GDM1 (cell line): ENCODE data around the gene KRT28.
A peak's percentile ranks its signal among the peaks of the same experiment; 100 is the strongest.
"Not testable (repeated sequence)": the region's sequence is repeated elsewhere in the genome, so short reads cannot be mapped to it uniquely, and the experiment has no call there.

Experiments used
- DNase-seq: peaks from one replicate; lab custom pipeline; 2025; lab: John Stamatoyannopoulos, UW

Gene KRT28

DNA sequence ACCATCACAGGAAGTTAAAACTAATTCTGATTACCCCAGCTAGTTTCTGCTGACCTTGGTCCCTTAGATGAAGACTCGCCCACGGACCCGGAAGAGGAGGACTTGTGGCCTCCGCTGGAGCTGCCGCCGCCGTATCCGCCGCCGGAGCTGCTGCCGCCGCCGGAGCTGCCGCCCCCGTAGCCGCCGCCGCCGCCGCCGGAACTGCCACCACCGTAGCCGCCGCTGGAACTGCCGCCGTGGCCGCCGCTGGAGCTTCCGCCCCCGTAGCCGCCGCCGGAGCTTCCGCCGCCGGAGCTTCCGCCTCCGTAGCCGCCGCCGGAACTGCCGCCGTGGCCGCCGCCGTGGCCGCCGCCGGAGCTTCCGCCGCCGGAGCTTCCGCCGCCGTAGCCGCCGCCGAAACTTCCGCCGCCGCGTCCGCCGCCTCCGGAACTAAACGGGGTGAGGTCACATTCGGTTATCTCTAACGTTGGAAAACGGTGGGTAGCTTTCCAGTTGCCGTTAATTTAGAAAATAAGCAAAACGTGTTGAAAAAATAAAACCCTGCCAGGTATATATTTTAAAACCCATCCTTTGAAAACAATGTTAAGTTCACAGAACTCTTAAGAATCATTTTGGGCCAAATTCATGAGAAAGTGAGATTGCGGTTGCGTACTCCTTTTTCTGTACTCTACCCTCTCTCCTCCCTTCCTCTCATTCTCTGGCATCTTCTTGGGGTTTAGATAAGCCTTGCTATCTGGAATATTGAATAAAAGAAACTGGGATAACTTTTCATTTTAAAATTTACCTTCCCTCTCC is 19.2 kb upstream of the KRT28 start:
- peak; percentile 80 for DNase-seq

DNA sequence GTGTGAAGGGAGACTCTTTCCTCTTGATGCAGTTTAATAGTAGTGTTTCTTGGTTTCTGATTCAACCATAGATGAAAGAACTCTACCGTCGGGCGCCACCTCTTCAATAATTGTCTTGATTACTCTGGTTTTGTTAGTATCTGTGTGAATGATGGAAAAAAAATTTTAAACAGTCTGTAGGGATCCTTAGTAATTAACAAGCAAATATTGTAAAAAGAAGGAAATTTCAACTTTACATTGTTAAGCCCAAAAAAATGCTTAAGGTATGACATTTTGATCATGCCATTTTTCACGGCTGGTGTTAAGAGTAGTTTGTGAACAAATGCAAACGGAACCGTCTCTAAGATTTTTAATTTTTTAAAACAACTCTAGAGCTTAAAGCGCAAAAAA is 18.6 kb upstream of the KRT28 start:
- no peak for DNase-seq

DNA sequence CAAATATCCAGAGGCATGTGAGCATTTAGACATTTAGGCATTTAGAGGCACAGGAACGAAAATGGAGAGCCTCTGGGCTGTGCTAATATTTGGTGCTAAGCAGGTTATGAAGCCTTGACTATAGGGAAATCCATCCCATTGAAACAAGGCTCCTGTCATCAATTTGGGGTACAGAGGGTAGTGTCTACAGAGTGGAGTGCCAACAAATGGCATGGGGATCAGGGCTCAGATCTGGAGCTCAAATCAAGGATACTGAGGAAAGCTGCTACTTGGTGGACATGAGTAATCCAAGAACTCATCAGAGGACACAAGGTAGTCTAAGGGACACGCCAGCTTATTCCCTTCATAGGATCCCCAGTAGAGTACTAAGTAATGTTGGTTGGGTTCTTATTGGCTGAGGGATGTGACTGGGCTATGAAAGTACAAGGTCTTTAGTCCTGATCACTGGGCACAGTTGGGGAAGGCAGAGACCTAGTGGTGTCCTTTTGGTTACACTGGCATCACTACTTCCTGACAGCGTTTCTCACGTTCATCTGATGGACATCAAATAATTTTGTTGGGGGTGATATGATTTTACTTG is 17.4 kb upstream of the KRT28 start:
- no peak for DNase-seq

DNA sequence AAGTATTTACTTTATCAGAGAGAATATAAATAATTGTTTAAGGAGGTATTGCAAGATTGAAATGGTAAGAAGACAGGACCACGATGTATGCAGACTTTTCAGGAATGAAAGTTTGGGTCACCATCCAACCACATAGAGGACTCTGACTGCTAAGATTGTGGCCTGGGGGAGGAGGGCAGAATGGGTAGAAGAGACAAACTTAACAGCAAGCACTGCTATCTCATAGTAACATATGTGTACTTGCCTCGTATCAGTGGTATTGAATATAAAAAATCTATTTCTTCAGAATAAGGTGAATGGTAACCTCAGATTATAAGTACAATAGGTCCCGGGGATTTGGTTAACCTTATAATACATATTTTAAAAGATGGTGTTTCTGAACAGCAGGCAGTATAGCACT is 16.8 kb upstream of the KRT28 start:
- no peak for DNase-seq

DNA sequence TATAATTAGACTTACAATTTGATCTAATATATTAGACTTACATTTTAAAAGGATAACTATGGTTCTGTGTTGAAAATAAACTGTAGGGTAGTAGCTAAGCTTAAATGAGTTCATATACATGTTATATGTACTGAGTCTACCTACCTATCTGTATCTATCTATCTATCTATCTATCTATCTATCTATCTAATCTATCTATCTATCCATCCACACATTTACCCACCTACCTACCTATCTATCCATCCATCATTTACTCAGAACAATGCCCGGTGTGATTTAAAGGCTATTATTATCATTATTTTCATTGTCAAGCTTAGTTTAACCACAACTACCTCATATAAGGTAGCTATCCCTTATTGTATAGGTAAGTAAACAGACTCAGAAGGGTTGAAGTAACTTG is 15.6 kb upstream of the KRT28 start:
- DNase-seq, result no peak

DNA sequence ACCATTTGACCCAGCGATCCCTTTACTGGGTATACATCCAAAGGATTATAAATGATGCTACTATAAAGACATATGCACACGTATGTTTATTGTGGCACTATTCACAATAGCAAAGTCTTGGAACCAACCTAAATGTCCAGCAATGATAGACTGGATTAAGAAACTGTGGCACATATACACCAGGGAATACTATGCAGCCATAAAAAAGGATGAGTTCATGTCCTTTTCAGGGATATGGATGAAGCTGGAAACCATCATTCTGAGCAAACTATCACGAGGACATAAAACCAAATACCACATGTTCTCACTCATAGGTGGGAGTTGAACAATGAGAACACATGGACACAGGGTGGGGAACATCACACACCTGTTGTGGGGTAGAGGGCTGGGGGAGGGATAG is 14.9 kb upstream of the KRT28 start:
- DNase-seq, result not testable (repeated sequence)

DNA sequence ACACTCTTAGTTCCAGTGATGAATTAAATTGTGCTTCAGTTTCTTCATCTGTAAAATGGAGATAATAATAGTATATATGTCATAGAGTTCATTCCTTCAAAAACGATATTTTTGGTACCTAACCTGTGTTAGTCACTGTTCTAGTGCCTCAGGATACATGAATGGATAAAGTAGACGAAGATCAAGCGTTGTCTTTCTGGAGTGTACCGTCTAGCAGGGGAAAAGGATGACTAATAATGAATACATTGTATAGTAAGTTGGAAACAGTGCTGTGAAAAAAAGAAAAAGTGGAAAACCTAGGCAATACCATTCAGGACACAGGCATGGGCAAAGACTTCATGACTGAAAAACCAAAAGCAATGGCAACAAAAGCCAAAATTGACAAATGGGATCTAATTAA is 14.0 kb upstream of the KRT28 start:
- DNase-seq, result no peak

DNA sequence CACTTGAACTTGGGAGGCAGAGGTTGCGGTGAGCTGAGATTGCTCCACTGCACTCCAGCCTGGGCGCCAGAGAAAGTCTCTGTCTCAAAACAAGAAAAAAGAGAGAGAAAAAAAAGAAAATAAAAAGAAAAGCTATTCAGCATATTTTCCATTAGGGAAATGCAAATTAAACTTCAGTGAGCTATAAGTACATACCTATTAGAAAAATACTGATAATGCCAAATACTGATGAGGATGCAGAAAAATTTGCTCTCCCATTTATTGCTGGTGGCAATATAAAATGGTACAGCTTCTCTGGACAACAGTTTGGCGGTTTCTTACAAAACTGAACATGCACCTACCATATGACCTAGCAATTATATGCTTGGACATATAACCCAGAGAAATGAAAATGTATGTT is 12.9 kb upstream of the KRT28 start:
- no peak for DNase-seq

DNA sequence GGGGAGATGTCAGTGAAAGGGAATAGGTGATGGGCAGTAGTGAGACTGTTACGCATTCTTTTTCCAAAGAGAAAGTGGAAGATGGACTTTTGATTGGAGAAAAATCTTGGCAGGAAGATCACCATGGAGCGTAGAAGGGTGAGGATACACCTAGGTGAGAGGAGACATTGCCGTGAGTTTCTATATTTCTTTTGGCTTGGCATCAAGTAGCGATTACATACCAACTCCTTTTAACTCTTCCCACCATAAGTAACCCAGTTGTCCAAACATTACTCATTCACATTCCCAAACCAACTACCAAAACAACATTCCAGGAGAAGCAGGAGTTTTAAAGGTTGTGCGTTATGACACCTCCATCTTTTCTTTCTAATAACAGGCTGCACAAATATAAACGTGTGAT is 10.7 kb upstream of the KRT28 start:
- no peak for DNase-seq

DNA sequence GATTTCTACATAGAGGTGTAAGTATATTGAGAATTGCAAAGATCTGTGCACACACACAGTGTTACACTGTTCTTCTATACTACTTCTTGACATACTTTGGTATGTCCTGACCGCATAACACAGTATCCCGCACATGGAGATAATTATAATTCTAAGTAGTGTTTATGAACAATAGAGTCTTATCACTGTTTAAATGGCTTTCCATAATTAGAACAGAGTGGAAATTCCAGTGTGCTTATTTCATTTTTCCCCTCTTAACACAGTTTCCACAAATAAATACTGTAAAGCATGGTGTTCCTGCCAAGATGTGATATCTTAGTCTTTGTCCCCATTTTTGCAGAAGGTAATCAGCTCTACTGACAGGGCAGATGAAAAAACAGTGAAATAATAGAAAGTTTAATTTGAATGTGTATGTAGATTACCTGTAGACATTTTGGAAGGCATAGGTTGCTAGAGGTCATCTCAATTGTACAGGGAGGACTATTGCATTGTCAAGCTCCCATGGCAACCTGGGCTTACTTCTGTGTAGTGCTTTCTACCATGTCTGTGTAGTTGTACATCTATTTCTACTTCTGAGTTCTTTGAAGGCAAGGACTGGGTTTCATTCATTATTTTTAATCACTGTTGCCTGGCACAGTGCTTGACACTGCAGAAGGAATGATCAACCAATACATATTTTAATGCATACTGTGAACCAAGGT is 10.1 kb upstream of the KRT28 start:
- DNase-seq, result no peak

DNA sequence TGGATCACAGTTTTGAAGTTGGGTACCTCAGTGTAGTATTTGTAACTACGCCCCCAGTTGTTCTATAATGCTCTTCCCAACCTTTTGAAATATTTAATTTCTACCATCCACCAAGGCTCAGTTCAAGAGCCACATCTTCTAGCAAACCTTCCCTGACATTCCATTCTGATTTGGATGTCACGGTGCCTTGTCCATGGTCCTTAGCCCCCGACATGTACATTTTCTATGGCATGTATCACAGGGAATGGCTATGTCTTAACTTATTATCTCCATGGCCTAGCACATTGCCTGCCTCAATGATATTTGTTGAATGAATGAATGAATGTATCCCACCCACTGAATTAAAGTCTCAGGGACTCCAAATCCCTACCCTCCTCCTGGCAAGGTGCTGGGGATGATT is 6.4 kb upstream of the KRT28 start:
- DNase-seq, result no peak

DNA sequence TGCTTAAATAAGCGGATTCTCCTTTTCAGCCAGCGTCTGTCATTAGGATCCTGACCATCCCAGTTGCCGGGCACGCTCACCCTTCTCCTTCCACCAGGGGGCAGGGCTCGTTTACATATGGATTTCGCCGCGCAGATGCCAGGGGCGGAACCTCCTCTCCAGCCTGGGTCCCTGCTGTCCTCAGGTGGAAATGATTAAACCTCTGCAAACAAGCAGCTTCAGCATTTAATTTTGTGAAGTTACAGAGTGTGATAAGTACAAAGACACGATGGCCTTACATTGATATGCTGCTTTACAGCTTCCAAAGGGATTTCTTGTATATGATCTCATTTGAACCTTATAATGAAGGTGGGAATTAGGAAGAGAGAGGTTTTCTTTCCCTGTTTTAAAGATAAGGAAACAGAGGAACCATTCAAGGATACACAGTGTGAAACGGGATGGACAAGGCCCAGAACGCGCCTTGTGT is 3.9 kb upstream of the KRT28 start:
- DNase-seq, result peak; percentile 23

DNA sequence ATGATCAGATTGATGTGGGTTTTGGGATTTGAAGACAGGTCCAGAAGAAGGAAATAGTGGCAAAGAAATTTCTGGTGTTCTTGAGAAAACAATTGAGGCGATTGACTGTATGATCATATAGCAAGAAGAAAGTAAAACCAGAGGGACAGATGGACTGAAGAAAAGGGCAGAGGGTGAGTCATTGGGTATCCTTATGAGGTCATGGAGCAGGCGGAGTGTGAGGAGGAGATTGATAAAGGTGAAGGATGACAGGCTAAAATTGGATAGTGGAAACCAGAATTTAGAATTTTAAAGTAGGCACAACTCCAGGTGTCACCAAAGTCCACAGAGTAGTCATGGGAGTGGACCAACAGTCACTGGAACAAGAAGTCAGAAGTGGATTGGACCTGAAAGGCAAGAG is 1.4 kb upstream of the KRT28 start:
- DNase-seq, result no peak

DNA sequence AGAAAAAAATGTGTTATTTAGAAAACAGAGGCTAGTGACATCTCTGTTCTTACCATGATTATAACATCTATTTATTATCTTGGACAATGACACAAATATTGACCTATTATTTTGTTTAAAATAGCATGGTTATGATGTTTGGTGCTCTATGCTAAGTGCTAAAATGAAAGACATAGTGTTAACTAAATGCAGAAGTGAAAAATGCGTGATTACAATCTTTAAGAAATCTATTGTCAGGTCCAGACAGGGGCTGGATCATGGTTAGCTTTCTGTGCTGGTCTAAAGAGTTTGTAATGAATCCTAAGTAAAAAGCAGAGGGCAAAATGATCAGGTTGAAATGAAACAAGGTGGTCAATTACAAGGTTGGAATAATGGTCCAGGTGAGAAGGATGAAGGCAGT is 622 bp upstream of the KRT28 start:
- no peak for DNase-seq

DNA sequence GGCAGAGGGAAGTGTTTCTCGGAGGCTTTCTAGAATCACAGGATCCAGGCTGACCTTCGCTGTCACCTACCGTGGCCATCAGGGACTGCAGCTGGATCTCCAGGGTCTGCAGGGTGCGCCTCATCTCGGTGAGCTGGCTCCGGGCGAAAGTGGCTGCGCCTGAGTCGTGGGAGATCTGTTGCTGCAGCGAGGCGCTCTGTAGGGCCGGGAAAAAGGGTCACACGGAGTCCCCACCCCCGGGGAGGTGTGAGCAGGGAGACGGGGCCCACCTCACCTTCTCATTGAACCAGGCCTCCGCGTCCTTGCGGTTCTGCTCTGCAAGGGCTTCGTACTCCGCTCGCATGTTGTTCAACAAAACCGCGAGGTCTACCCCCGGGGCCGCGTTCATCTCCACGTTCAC is 2.9 kb downstream of the KRT28 start:
- no peak for DNase-seq

DNA sequence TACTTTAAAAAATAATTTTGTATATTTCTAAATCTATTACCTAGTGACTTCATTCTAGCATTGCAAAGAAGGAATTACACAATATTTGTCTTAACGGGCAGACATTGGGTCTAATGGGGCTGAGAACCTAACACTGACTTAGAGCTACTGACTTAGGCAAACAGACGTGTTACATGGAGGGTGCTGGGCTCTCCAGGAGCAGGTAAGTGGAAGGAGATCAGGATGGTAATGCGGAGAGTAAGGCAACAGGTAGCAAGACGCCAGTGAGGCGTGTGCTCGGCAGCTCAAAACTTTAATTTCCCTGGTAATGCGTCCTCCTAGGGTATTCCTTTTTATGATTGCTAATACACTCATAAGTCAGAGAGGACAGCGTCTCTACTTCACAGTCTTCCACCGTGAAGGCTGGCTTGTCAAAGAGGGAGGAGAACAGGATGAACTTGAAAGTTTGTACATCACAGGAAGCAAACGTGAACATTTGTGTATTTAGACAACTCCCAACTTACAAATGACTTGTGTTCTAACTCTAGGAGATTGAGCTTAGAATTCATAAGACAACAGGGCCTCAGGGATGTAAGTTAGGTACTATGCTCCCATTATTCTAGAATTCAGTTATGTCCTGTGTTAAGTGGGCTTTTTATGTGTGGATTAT is 4.6 kb downstream of the KRT28 start:
- no peak for DNase-seq

DNA sequence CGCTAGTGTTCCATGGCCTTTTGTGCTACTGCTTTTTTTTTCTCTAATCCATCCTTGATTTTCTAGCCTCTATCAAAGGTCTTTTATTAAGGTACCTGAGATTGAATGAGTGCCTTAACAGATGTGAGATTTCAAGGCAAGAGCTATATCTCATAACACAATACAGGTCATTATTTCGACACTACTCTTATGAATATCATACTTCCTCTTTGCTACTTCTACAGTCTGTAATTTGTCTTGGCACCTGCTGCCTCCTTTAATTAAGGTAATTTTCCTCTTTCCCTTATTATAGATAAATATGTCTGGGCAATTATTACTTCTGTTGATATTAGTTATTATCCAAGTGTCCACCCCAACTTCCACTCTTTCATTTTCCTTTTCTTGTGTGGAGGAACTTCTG is 5.3 kb downstream of the KRT28 start:
- DNase-seq, result no peak

DNA sequence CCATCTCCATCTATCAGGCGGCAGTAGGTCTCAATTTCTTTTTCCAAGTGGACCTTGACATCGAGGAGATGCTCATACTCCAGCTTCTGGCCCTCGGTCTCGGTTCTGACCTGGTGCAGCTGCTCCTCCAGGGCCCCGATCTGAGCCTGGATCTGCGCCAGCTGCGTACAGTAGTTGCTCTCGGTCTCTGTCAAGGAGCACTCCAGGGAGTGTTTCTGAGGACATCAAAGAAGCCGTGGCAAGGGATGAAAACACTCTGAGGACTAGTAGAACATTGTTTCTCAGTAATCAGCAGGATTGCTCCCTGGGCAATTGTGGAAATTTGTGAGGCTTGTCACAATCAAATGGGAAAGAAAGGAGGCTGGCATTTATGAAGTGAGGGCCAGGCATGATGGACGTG is 5.9 kb downstream of the KRT28 start:
- no peak for DNase-seq

DNA sequence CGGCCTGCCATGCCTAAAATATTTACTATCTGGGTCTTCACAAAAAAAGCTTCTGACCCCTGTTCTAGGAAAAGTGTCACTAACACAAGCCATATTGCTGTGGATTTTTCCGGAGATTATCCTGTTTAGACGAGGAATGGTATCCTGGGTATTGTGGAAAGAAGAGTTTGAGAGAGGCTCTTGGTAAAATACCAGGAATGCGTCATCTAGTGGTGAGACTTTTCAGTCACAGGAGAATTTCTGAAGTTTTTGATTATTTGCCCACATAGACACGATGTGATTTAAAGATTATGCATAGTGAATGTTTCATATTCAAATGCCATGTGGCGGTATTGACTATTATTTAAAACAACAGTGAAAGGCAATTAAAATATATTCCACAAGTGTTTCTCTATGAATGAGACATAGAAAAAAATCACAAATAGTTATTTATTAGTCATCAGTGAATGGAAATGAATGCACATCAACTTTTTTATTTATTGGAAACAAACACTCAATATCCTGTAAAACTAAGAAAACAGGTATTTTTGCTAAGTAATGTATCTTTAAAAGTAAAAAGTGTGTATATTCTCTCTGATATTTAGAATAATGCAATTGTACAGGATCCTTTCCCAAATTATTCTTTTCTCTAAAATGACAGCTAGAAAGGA is 7.8 kb downstream of the KRT28 start:
- no peak for DNase-seq

DNA sequence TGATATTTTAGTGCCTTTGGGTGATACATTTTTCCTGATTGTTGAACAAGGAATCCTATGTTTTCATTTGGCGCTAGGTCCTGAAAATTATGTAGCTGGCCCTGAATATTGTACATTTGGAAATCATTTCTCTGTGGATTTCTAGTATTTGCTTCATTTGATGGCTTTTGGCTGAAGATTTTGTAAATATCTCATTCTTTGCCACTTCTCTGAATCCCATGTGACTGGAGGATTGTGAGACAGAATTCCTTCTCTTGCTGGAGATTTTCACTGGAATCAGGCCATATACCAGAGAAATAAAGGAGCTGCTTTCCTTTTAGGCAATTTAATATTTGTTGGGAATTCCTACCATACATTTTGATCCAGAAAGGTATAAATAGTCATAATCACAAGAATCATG is 8.6 kb downstream of the KRT28 start:
- no peak for DNase-seq

DNA sequence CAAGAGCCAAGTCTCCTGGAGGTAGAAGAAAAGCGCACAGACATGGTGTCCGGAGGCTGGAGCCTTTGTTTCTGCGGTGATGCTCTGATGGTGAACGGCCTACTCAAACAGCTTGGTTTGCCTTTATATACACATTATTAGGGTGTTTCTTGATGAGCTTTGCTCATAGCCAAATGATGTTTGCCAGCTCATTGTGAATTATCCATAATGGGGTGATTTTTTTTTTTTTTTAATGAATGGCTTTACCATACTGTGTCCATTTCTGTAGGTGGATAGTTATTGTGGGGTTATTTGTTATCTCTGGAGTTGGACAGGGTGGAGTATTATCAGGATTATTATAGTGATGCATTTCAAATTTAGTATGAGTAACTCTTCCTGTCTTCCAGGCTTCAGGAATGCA is 17.3 kb downstream of the KRT28 start, which contains the start of gene KRT27:
TSS of gene KRT27 (minus strand) at position 101 of the 400 bp plus-strand sequence. CDS start at position 44, 57 bp downstream.
- DNase-seq, result no peak
